ENCODE results near the gene FXYD6.

DNA sequence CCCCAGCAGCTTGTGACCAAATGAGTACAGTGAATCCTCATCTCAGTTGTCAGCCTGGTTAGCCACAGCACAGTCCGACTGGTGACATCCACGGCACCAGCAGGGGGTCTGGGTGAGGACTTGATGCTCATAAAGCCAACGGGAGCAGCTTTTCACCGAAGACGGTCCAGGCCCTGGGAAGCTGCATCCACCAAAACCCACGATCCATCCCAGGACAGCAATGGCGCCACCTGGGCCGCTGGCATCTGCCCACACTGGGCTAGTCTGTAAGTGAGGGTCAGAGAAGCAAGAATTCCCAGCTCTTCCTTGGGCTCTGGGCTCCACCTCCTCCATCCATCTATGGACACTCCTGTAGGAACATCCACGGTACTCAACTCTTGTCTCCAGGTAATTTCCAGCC lies 25.1 kb upstream of the FXYD6 start:
- no peak for TF ChIP-seq CTCF (IDR thresholded peaks at IDR 0.05)
- no peak for TF ChIP-seq EZH2 (IDR thresholded peaks at IDR 0.05)
- TF ChIP-seq EZH2phosphoT487 (IDR thresholded peaks at IDR 0.05): no peak

Data from neural progenitor cell (in vitro differentiated cells).